Muscle layer of duodenum (tissue), 2 donors: ENCODE results near the gene GOLGB1.

Experiments
- H3K27ac ChIP-seq: one replicate; pipeline ENCODE4 v1.7.0; 2013; ENCODE audit warnings: mild to moderate bottlenecking, low read length
- H3K27me3 ChIP-seq: one replicate; pipeline ENCODE4 v1.7.0; 2013; ENCODE audit warnings: low read depth, mild to moderate bottlenecking, control low read depth, low read length
- H3K36me3 ChIP-seq, 2 donors: one replicate each; pipeline ENCODE4 v1.7.0; 2013; ENCODE audit warnings: low read length in 2 of 2, control low read depth in 1 of 2, mild to moderate bottlenecking in 1 of 2; ENCODE audit not compliant: insufficient read depth in 2 of 2, control insufficient read depth in 1 of 2
- H3K4me1 ChIP-seq, 2 donors: one replicate each; pipeline ENCODE4 v1.7.0; 2013; ENCODE audit warnings: low read length in 2 of 2, mild to moderate bottlenecking in 2 of 2, control low read depth in 1 of 2, moderate library complexity in 1 of 2; ENCODE audit not compliant: insufficient read depth in 2 of 2, control insufficient read depth in 1 of 2
- H3K4me3 ChIP-seq, 2 donors: one replicate each; pipeline ENCODE4 v1.7.0; 2013; ENCODE audit warnings: low read length in 2 of 2, low read depth in 1 of 2, mild to moderate bottlenecking in 1 of 2
- H3K9me3 ChIP-seq, 2 donors: one replicate each; pipeline ENCODE4 v1.7.0; 2013; ENCODE audit warnings: low read length in 2 of 2, control low read depth in 1 of 2, mild to moderate bottlenecking in 1 of 2; ENCODE audit not compliant: control insufficient read depth in 1 of 2
- donor health status: healthy.

Gene GOLGB1

GRCh38 chr3:121651684-121652083 lies 97.9 kb downstream of the GOLGB1 start:
- Histone ChIP-seq H3K27ac (no peak overlapping the region), H3K4me1 (peaks cover 0 to 7% of the 10 kb centered on the region in 2 donors), H3K27me3 (no peaks in the 10 kb centered on the region)

GRCh38 chr3:121649645-121650044 lies 99.9 kb downstream of the GOLGB1 start:
- Histone ChIP-seq H3K27me3 (no peaks in the 10 kb centered on the region), H3K36me3 (no peaks in the 10 kb centered on the region), H3K27ac (no peak overlapping the region), H3K9me3 (no peaks in the 10 kb centered on the region), H3K4me1 (peaks cover 0 to 7% of the 10 kb centered on the region in 2 donors), H3K4me3 (no peak overlapping the region)

More at GRCh38 chr3:121651684-121652083, 97.9 kb downstream of the GOLGB1 start:
- Histone ChIP-seq H3K4me3 (no peak overlapping the region), H3K36me3 (peaks cover 0 to 6% of the 10 kb centered on the region in 2 donors), H3K9me3 (no peaks in the 10 kb centered on the region)

- Histone ChIP-seq H3K27ac (no peak overlapping the region), H3K27me3 (no peaks in the 10 kb centered on the region)
These were observed 101.2 kb downstream of the GOLGB1 start for GRCh38 chr3:121648219-121648958.

GRCh38 chr3:121645054-121645453 lies 104.5 kb downstream of the GOLGB1 start:
- H3K4me3 ChIP-seq: no peak overlapping the region
- no peaks in the 10 kb centered on the region for H3K9me3 ChIP-seq
- no peak overlapping the region for H3K27ac ChIP-seq
- peaks cover 0 to 15% of the 10 kb centered on the region in 2 donors for H3K36me3 ChIP-seq
- no peaks in the 10 kb centered on the region for H3K27me3 ChIP-seq
- H3K4me1 ChIP-seq: peaks cover 0 to 7% of the 10 kb centered on the region in 2 donors

More at GRCh38 chr3:121648219-121648958, 101.2 kb downstream of the GOLGB1 start:
- H3K9me3 ChIP-seq: no peaks in the 10 kb centered on the region
- peaks cover 0 to 7% of the 10 kb centered on the region in 2 donors for H3K4me1 ChIP-seq
- peak overlapping the region in 1 of 2 donors; percentile 19 for H3K4me3 ChIP-seq
- H3K36me3 ChIP-seq: peaks cover 0 to 9% of the 10 kb centered on the region in 2 donors

- Histone ChIP-seq H3K4me3 (no peak overlapping the region), H3K27me3 (no peaks in the 10 kb centered on the region), H3K36me3 (peaks cover 0 to 20% of the 10 kb centered on the region in 2 donors), H3K4me1 (no peaks in the 10 kb centered on the region), H3K27ac (no peak overlapping the region), H3K9me3 (no peaks in the 10 kb centered on the region)
These were observed 106.8 kb downstream of the GOLGB1 start for GRCh38 chr3:121642601-121643314.

- no peaks in the 10 kb centered on the region for H3K9me3 ChIP-seq
- H3K4me1 ChIP-seq: no peaks in the 10 kb centered on the region
- no peak overlapping the region for H3K4me3 ChIP-seq
- H3K27me3 ChIP-seq: no peaks in the 10 kb centered on the region
- no peak overlapping the region for H3K27ac ChIP-seq
- peaks cover 0 to 20% of the 10 kb centered on the region in 2 donors for H3K36me3 ChIP-seq
These were observed 108.4 kb downstream of the GOLGB1 start for GRCh38 chr3:121641127-121641526.

- no peaks in the 10 kb centered on the region for H3K9me3 ChIP-seq
- H3K36me3 ChIP-seq: peaks cover 0 to 17% of the 10 kb centered on the region in 2 donors
- no peak overlapping the region for H3K4me3 ChIP-seq
- no peaks in the 10 kb centered on the region for H3K4me1 ChIP-seq
- no peak overlapping the region for H3K27ac ChIP-seq
- H3K27me3 ChIP-seq: no peaks in the 10 kb centered on the region
These were observed 111.6 kb downstream of the GOLGB1 start for GRCh38 chr3:121637922-121638321.

- no peak overlapping the region for H3K27ac ChIP-seq
- peaks cover 7 to 9% of the 10 kb centered on the region in 2 donors for H3K36me3 ChIP-seq
These were observed 119.2 kb downstream of the GOLGB1 start for GRCh38 chr3:121630355-121630754.

GRCh38 chr3:121629601-121630000 lies 119.9 kb downstream of the GOLGB1 start:
- H3K9me3 ChIP-seq: no peaks in the 10 kb centered on the region
- peaks cover 7 to 9% of the 10 kb centered on the region in 2 donors for H3K36me3 ChIP-seq
- H3K27ac ChIP-seq: no peak overlapping the region
- no peak overlapping the region for H3K4me3 ChIP-seq
- no peaks in the 10 kb centered on the region for H3K27me3 ChIP-seq
- H3K4me1 ChIP-seq: no peaks in the 10 kb centered on the region

More at GRCh38 chr3:121630355-121630754, 119.2 kb downstream of the GOLGB1 start:
- Histone ChIP-seq H3K4me1 (no peaks in the 10 kb centered on the region), H3K9me3 (no peaks in the 10 kb centered on the region), H3K27me3 (no peaks in the 10 kb centered on the region), H3K4me3 (no peak overlapping the region)

GRCh38 chr3:121627622-121628021 lies 121.9 kb downstream of the GOLGB1 start:
- Histone ChIP-seq H3K4me1 (no peaks in the 10 kb centered on the region), H3K27me3 (no peaks in the 10 kb centered on the region), H3K36me3 (peaks cover 0 to 7% of the 10 kb centered on the region in 2 donors), H3K9me3 (no peaks in the 10 kb centered on the region), H3K27ac (no peak overlapping the region), H3K4me3 (no peak overlapping the region)

GRCh38 chr3:121627211-121627610 lies 122.3 kb downstream of the GOLGB1 start:
- Histone ChIP-seq H3K9me3 (no peaks in the 10 kb centered on the region), H3K4me3 (no peak overlapping the region), H3K27ac (no peak overlapping the region), H3K4me1 (no peaks in the 10 kb centered on the region), H3K36me3 (peaks cover 0 to 7% of the 10 kb centered on the region in 2 donors), H3K27me3 (no peaks in the 10 kb centered on the region)
